GM19463 (cell line): ENCODE data around the gene BORCS6.

Source experiments
- ATAC-seq: cut with Tn5 transposase; IDR thresholded peaks from one replicate; pipeline ENCODE4 v1.9.1; 2021; ENCODE audit warnings: mild to moderate bottlenecking, moderate library complexity; ENCODE audit not compliant: unreplicated experiment

BORCS6 gene

GRCh38 chr17:8212312-8213180 lies 22.6 kb upstream of the BORCS6 start:
- no peak for ATAC-seq

- peak; percentile 23 for ATAC-seq
These were observed 20.9 kb upstream of the BORCS6 start for GRCh38 chr17:8210761-8211458.

GRCh38 chr17:8209907-8210760 lies 20.2 kb upstream of the BORCS6 start, which contains the start of gene AURKB:
Gene AURKB, minus strand, starts transcription at chr17:8210575. Its CDS starts 351 bp downstream, at chr17:8210224.
- ATAC-seq: peak; percentile 87

- no peak for ATAC-seq
These were observed 16.6 kb upstream of the BORCS6 start for GRCh38 chr17:8206536-8206935.

GRCh38 chr17:8204761-8205555 lies 15.0 kb upstream of the BORCS6 start:
- no peak for ATAC-seq

GRCh38 chr17:8192070-8192815 lies 2.3 kb upstream of the BORCS6 start:
- peak; percentile 25 for ATAC-seq

- no peak for ATAC-seq
These were observed 526 bp upstream of the BORCS6 start for GRCh38 chr17:8190506-8190905.

GRCh38 chr17:8189041-8189710 lies 804 bp downstream of the BORCS6 start:
- no peak for ATAC-seq

- no peak for ATAC-seq
These were observed 1.6 kb downstream of the BORCS6 start for GRCh38 chr17:8188263-8188839.

GRCh38 chr17:8187517-8188262 lies 2.3 kb downstream of the BORCS6 start:
- ATAC-seq: peak; percentile 24

GRCh38 chr17:8186787-8187516 lies 3.0 kb downstream of the BORCS6 start:
- ATAC-seq: peak; percentile 16

GRCh38 chr17:8186446-8186786 lies 3.6 kb downstream of the BORCS6 start:
- ATAC-seq: no peak

GRCh38 chr17:8185582-8186445 lies 4.2 kb downstream of the BORCS6 start:
- ATAC-seq: no peak

- ATAC-seq: no peak
These were observed 12.8 kb downstream of the BORCS6 start for GRCh38 chr17:8176998-8177731.

- no peak for ATAC-seq
These were observed 13.6 kb downstream of the BORCS6 start, which contains the start of gene TMEM107 for GRCh38 chr17:8176197-8176940. Gene TMEM107, minus strand, starts transcription at chr17:8176380. Its CDS starts 94 bp downstream, at chr17:8176286.
